Naive thymus-derived CD8-positive, alpha-beta T cell (primary cell): ENCODE measurements around the gene ENTPD2. TPM values are rescaled to one million over a fixed set of nuclear protein-coding genes. Genes with fewer than 3 reads are reported as not detected.
"Not testable (repeated sequence)": the region's sequence is repeated elsewhere in the genome, so short reads cannot be mapped to it uniquely, and the experiment has no call there.

ENCODE experiments used
- ATAC-seq, 2 donors: fragments of 150-1000 bp; cut with Tn5 transposase in 1 of 2; sonication (Bioruptor Pico), chemical (Tn5 transposase) in 1 of 2; 1 replicate in 1 of 2; 2 replicates in 1 of 2; pipeline ENCODE4 v1.10.0; 2021; ENCODE audit warnings: mild to moderate bottlenecking in 2 of 2, moderate library complexity in 2 of 2
- POLR2A ChIA-PET: fragments of 350-600 bp; sonication (Branson Sonifier 250); formaldehyde crosslinking; loops from one replicate; lab custom pipeline; 2021; ENCODE audit warnings: antibody characterized with exemption; lab: Charles Lee
- DNase-seq, 10 donors: peaks; one replicate each; pipeline versions ENCODE4 v3.0.0 to v3.0.0-alpha.2; 2020 to 2022
- H3K27ac Mint-ChIP-seq, 10 donors: one replicate each; pipeline ENCODE4 v1.8.0; 2020 to 2022; ENCODE audit warnings: mild to moderate bottlenecking in 10 of 10, mixed read lengths in 10 of 10, moderate library complexity in 4 of 10, inconsistent platforms in 1 of 10
- H3K27me3 Mint-ChIP-seq, 5 donors: one replicate each; pipeline ENCODE4 v1.8.0; 2021 to 2022; ENCODE audit warnings: mixed read lengths in 5 of 5
- H3K36me3 Mint-ChIP-seq, 3 donors: one replicate each; pipeline ENCODE4 v1.8.0; 2020 to 2022; ENCODE audit warnings: mixed read lengths in 3 of 3, mild to moderate bottlenecking in 2 of 3, inconsistent platforms in 1 of 3
- H3K4me1 Mint-ChIP-seq, 4 donors: one replicate each; pipeline ENCODE4 v1.8.0; 2021 to 2022; ENCODE audit warnings: mixed read lengths in 4 of 4
- H3K4me3 Mint-ChIP-seq, 10 donors: one replicate each; pipeline ENCODE4 v1.8.0; 2020 to 2022; ENCODE audit warnings: mild to moderate bottlenecking in 10 of 10, mixed read lengths in 10 of 10, moderate library complexity in 6 of 10, inconsistent platforms in 1 of 10
- H3K9me3 Mint-ChIP-seq, 9 donors: one replicate each; pipeline ENCODE4 v1.8.0; 2020 to 2022; ENCODE audit warnings: mixed read lengths in 9 of 9, mild to moderate bottlenecking in 3 of 9, inconsistent platforms in 1 of 9, moderate library complexity in 1 of 9
- polyA plus RNA-seq, 3 donors: library from polyadenylated mRNA; unstranded; fragments of 300-500 nt; fragmentation: Illumina TruSeq; gene quantifications; one replicate each; pipeline ENCODE4 v1.2.3, GENCODE V29; 2021
- total RNA-seq, 8 experiments: library from RNA in 2 of 8; stranded (reverse) in 2 of 8; gene quantifications; one replicate each; pipeline ENCODE4 v1.2.3 and lab custom pipeline; 2021 to 2026

The ENTPD2 gene
- total and polyA plus RNA-seq, 5 experiments from 2014 or later: not detected

DNA sequence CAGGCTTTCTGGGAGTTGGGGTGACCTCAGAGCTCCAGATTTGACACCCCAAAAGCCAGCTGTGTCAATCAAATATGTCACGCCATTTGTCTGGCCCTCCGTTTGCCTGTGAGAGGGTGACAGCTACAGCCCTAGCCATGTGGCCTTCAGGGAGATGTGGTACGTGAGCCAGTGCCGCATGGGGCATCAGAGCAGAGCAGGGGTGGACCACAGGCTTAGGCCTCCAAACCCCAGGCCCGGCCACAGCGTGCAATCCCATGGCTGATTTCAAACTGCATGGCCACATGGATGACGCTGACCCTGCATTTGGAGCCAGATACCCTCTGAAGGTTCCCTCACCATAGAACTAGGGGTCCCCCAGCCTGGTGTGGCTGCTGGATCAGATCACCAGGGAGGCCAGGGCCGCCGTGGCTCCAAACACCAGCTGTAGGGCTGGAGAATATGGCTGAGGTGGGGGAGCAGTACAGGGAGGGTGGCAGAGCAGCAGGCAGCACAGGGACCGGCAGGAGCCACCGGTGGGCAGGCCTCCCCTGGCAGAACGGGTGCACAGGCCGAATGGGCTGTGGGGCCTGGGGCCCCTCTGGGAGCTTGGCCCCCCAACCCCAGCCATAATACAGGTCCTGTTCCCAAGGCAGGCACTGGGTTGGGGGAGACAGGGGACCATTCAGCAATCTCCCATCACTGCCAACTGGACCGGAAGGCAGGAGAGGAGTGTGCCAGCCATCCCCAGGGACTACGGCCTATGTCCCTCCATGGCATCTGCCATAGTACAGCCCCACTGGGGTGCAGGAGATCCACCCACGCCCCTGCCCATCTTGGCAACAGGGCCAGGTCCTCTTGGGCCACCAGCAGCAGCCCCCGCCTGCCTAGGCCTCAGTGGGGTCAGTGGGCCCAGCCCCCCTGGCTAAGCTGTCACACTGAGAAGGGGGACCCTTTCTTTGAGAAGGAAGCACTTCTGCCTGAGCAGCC is 15.0 kb upstream of the ENTPD2 start:
- Mint-ChIP-seq H3K4me1 (peaks cover 14 to 22% (median 16%) of the 10 kb centered on the region in 4 donors), H3K27me3 (peaks cover 0 to 8% (median 4%) of the 10 kb centered on the region in 5 donors), H3K4me3 (peak overlapping the region in 5 of 10 donors; percentile 23 to 53 (median 36)), H3K27ac (peak overlapping the region in 1 of 10 donors; percentile 15), H3K9me3 (no peaks in the 10 kb centered on the region), H3K36me3 (no peaks in the 10 kb centered on the region)
- POLR2A ChIA-PET: interaction anchor here (0.6 to 6.8 kb wide), 10 partner anchors 13 to 261 kb away, joined by 3 to 73 read pairs (median 4); partner anchors contain the start of genes MAN1B1, RABL6 and TUBB4B
- ATAC-seq (no peak), DNase-seq (peak in 1 of 10 donors; percentile 57)

DNA sequence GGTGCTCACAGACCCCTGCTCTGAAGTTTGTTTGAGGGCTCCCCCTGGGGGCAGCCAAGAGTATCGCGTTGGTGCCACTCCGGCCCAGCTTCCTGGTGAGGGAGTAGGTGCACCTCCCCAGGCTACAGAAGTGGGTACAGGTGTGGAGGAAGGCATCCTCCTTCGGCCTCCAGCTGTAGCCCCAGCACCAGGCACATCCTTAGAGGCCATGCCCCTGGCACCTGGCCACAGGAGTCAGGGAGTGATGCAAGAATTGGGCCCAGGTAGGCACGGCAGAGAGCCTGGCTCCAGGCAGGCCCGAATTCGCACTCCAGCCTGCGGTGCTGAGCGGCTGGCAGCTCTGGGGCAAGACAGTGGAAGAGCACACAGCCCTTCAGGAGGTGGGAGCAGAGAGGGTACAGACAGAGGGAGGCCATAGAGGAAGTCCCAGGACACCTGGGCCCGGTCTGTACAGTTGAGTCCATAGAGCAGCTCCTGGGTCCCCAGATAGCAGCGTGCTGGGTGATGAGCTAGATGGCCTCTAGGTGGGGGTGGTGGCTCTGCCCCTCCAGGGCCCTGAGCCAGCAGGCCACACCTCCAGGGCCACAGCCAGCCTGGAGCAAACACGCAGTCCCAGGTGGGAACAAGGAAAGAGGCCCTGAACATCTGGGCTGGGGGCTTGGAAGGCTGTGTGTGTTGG is 14.1 kb upstream of the ENTPD2 start:
- Mint-ChIP-seq H3K4me3 (peak overlapping the region; percentile 6 to 80 (median 55)), H3K27me3 (peaks cover 0 to 8% (median 4%) of the 10 kb centered on the region in 5 donors), H3K27ac (peak overlapping the region in 8 of 10 donors; percentile 28 to 88 (median 66)), H3K4me1 (peaks cover 11 to 22% (median 16%) of the 10 kb centered on the region in 4 donors), H3K9me3 (no peaks in the 10 kb centered on the region), H3K36me3 (no peaks in the 10 kb centered on the region)
- ATAC-seq (peak; percentile 60 to 67), DNase-seq (peak; percentile 78 to 91 (median 87))
- POLR2A ChIA-PET: interaction anchor here (0.6 to 6.8 kb wide), 9 partner anchors 9 to 187 kb away, joined by 3 to 73 read pairs (median 4); partner anchors contain the start of genes C8G, MAN1B1, NELFB and TUBB4B

- no peak for DNase-seq
- POLR2A ChIA-PET: interaction anchor here (1.7 to 6.8 kb wide), 2 partner anchors 11 to 20 kb away, joined by 7 to 73 read pairs; partner anchors contain the start of genes MAN1B1 and UAP1L1
- Mint-ChIP-seq H3K36me3 (no peaks in the 10 kb centered on the region), H3K27me3 (peaks cover 0 to 8% (median 4%) of the 10 kb centered on the region in 5 donors), H3K9me3 (no peaks in the 10 kb centered on the region), H3K27ac (no peak overlapping the region), H3K4me1 (peaks cover 8 to 20% (median 14%) of the 10 kb centered on the region in 4 donors), H3K4me3 (no peak overlapping the region)
- no peak for ATAC-seq
These were observed 12.4 kb upstream of the ENTPD2 start for GRCh38 chr9:137066096-137066861.

DNA sequence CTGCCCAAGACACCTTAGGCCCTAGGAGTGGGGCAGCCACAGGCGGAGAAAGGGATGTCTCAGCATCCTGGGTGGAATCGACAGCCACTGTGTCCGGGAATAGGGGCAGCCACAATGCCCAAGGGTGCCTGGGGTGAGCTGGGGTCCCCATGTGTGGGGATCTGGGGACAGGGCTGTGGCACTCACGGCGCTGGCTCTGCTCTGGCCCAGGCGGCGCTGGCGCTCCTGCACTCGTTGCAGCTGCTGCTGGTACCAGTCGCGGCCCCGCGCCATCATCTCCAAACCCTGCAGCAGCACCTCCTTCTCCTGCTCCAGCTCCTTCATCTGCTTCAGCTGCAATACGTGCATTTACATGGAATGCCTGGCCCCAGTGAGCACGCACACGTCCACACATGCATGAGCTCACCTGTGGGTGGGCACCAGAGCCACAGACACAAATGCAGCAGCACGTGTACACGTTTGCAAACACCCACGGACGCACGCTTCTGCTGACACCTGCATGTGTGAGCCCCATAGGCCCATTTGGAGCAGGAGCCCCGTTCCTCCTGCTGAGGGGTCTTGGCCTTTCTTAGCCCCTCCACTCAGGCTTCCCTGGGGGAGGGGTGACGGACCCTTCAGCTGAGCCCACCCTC is 11.6 kb upstream of the ENTPD2 start:
- H3K9me3 Mint-ChIP-seq: no peaks in the 10 kb centered on the region
- peaks cover 0 to 8% (median 4%) of the 10 kb centered on the region in 5 donors for H3K27me3 Mint-ChIP-seq
- POLR2A ChIA-PET: interaction anchor here (1.7 kb wide), 1 partner anchor 12 kb away, joined by 7 read pairs; the partner anchor contains the start of gene UAP1L1
- H3K36me3 Mint-ChIP-seq: no peaks in the 10 kb centered on the region
- ATAC-seq: no peak
- H3K4me3 Mint-ChIP-seq: no peak overlapping the region
- H3K27ac Mint-ChIP-seq: no peak overlapping the region
- H3K4me1 Mint-ChIP-seq: peaks cover 7 to 12% (median 8%) of the 10 kb centered on the region in 4 donors
- no peak for DNase-seq

GRCh38 chr9:137064880-137065164 is 11.0 kb upstream of the ENTPD2 start:
- Mint-ChIP-seq H3K4me3 (no peak overlapping the region), H3K27ac (no peak overlapping the region), H3K9me3 (no peaks in the 10 kb centered on the region), H3K4me1 (peaks cover 6 to 11% (median 7%) of the 10 kb centered on the region in 4 donors), H3K27me3 (peaks cover 0 to 8% (median 4%) of the 10 kb centered on the region in 5 donors), H3K36me3 (no peaks in the 10 kb centered on the region)
- DNase-seq: peak in 1 of 10 donors; percentile 4
- POLR2A ChIA-PET: interaction anchor here (1.0 to 1.7 kb wide), 2 partner anchors 12 to 21 kb away, joined by 3 to 7 read pairs; partner anchors contain the start of gene UAP1L1
- ATAC-seq: no peak

DNA sequence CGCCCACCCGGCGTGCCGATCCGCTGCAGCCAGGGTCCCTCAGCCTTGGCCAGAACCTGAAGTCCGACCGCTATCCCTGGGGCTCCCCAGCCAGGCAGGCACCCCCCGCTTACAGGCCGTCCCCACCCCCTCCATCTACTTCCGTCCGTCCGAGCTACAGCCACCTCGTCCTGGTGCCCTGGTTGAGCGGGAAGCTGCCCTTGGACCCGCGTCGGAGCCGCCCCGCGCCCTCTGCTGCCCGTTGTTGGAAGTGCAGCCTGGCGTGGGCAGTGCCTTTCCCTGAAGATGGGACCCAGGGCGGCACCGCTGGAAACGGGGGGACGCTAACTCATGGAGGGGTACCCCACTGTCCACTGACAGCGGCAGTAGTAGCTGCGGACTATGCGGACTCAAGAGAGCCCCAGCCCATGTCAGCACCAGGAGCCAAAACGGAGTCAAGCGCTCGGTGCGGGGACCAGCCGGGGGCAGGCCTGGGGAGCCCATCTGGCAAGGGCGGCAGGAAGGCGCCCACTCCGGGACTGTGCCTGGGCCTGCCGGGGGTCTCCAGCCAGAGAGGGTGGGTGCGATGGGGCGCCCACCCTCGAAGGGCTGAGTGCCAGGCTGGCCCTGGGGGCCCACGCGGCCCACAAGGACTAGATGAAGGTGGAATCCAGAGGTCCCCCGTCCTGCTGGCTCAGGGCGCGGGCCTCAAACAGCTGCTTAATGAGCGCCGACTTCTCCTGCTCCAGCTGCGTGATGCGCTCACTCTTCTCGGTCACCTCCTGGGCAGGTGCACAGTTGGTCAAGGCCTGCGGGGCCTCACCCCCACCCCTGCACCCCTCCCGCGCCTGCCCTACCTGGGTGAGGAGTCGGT is 10.4 kb upstream of the ENTPD2 start:
- peaks cover 0 to 8% (median 4%) of the 10 kb centered on the region in 5 donors for H3K27me3 Mint-ChIP-seq
- peaks cover 6 to 11% (median 7%) of the 10 kb centered on the region in 4 donors for H3K4me1 Mint-ChIP-seq
- no peak overlapping the region for H3K27ac Mint-ChIP-seq
- no peaks in the 10 kb centered on the region for H3K36me3 Mint-ChIP-seq
- H3K9me3 Mint-ChIP-seq: no peaks in the 10 kb centered on the region
- POLR2A ChIA-PET: interaction anchor here (1.0 to 1.1 kb wide), 2 partner anchors 22 to 116 kb away, joined by 3 read pairs; no protein-coding TSS in a partner anchor
- peak in 7 of 10 donors; percentile 46 to 57 (median 50) for DNase-seq
- ATAC-seq: no peak
- no peak overlapping the region for H3K4me3 Mint-ChIP-seq

GRCh38 chr9:137063311-137064026 is 9.6 kb upstream of the ENTPD2 start:
- Mint-ChIP-seq H3K4me3 (no peak overlapping the region), H3K27me3 (peaks cover 0 to 8% (median 4%) of the 10 kb centered on the region in 5 donors), H3K27ac (no peak overlapping the region), H3K36me3 (no peaks in the 10 kb centered on the region), H3K4me1 (peaks cover 6 to 11% (median 7%) of the 10 kb centered on the region in 4 donors), H3K9me3 (no peaks in the 10 kb centered on the region)
- ATAC-seq (no peak), DNase-seq (no peak)
- POLR2A ChIA-PET: interaction anchor here (1.1 kb wide), 1 partner anchor 116 kb away, joined by 3 read pairs; no protein-coding TSS in a partner anchor

- ATAC-seq, H3K4me3 Mint-ChIP-seq, H3K9me3 Mint-ChIP-seq, H3K27ac Mint-ChIP-seq, H3K4me1 Mint-ChIP-seq, H3K36me3 Mint-ChIP-seq, POLR2A ChIA-PET, H3K27me3 Mint-ChIP-seq, DNase-seq: not testable (repeated sequence)
These were observed 8.9 kb upstream of the ENTPD2 start for GRCh38 chr9:137062798-137063197.

DNA sequence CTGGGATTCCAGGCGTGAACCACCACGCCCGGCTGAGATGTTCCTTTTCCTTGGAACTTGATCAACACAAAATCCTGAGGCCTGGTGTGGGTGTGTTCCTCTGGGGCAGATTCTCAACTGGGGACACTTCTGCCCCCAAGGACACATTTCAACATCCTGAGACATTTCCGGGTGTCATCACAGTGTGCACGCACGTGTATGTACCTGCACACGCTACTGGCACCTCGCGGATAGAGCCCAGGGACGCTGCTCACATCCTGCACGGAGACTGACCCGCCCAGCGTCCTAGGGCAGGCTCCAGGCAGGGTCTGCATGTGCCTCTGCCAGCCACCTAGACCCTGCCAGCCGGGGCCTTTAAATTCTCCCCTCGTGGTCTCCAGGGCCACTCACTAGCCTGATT is 8.5 kb upstream of the ENTPD2 start:
- H3K9me3 Mint-ChIP-seq: no peaks in the 10 kb centered on the region
- POLR2A ChIA-PET: no interaction called here
- ATAC-seq: no peak
- no peaks in the 10 kb centered on the region for H3K36me3 Mint-ChIP-seq
- H3K27ac Mint-ChIP-seq: no peak overlapping the region
- peaks cover 0 to 6% (median 3%) of the 10 kb centered on the region in 4 donors for H3K4me1 Mint-ChIP-seq
- no peak overlapping the region for H3K4me3 Mint-ChIP-seq
- DNase-seq: no peak
- H3K27me3 Mint-ChIP-seq: peaks cover 0 to 3% (median 0%) of the 10 kb centered on the region in 5 donors

DNA sequence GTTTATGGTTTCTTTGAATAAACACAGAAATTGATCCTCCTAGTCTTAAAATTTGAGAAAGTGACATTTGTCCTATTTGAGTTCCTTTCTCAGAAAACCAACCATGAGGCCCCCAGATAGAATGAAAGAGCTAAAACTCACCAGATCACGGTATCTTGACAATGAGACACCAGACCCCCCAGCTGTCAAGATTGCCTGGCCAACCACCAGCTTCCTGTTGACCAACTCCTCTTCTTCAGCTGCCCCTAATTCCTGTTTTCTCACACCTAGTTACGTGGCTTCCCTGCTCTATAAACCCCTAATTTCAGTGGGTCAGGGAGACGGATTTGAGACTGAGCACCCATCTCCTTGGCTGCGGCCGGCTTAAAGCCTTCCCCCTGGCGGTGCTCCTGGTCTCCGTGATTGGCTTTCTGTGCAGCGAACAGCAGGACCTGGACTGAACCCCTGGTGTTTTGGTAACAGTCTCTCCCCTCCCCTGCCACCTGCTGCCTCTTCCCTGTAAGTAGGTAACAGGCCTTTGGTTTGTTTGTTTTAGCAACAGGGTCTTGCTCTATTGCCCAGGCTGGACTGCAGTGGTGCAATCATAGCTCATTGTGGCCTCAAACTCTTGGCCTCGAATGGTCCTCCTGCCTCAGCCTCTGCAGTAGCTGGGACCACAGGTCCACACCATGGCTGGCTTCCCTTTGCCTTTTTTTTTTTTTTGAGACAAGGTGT is 4.8 kb upstream of the ENTPD2 start:
- Mint-ChIP-seq H3K4me1 (no peaks in the 10 kb centered on the region), H3K27me3 (no peaks in the 10 kb centered on the region), H3K27ac (no peak overlapping the region), H3K9me3 (no peaks in the 10 kb centered on the region), H3K36me3 (no peaks in the 10 kb centered on the region), H3K4me3 (peak overlapping the region in 1 of 10 donors; percentile 20)
- POLR2A ChIA-PET: interaction anchor here (0.9 kb wide), 1 partner anchor 12 kb away, joined by 6 read pairs; the partner anchor contains the start of gene SAPCD2
- no peak for ATAC-seq
- no peak for DNase-seq
